ENCODE results near the gene EPRS1. TPM values are rescaled to one million over a fixed set of nuclear protein-coding genes. Genes with fewer than 3 reads are reported as not detected.
A peak's percentile ranks its signal among the peaks of the same experiment; 100 is the strongest.

EPRS1 gene
- total RNA-seq, 1 experiment from 2014 or later: 140 TPM

DNA sequence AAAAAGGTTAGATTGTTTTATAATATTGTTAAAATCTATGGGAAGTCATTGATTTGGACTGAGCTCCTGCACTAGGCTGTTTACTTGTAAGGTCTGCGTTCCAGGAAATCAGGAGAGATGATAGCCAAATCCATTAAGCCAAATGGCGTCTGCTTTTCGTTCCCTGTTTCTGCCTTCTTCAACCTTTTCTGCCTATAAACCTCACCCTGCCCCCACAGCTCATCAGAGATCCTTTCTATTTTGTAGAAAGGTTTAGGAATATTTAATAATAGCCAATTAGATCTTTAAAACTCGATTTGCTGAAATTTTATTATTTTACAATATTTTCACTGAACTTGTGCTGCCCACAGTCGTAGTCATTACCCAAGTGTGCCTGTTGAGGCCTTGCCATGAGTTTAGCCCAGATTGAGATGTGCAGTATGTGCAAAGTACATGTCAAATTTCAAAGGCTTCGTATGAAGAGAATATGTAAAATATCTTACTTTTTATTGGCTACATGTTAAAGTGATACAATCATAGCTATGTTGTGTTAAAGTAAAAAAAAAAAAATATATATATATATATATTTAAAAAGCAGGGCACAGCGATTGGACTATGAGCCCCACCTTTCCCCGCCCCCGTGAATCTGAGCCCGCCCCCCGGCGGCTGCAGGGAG, 47.2 kb upstream of the EPRS1 start:
- no peak for TF ChIP-seq TP53 (CRISPR knock-in tag; IDR thresholded peaks at IDR 0.05)
- TF ChIP-seq PRDM15 (CRISPR knock-in tag; IDR thresholded peaks at IDR 0.05): peak; percentile 92
- Mint-ChIP-seq H3K27ac (no peak overlapping the region), H3K4me1 (peaks cover 9% of the 10 kb centered on the region), H3K27me3 (ENCODE audit: low read depth) (no peaks in the 10 kb centered on the region), H3K36me3 (peaks cover 25% of the 10 kb centered on the region), H3K4me3 (0 out of 2 replicates have a peak overlapping the region, but pooled peaks have one; percentile 14), H3K9me3 (no peaks in the 10 kb centered on the region)
- no peak for DNase-seq (ENCODE audit: low spot score)
- ChIA-PET CTCF (interaction anchor here (1.7 kb wide), 1 partner anchor 20 kb away, joined by 6 read pairs; no protein-coding TSS in a partner anchor), POLR2A (no interaction called here)
- no peak for ATAC-seq

DNA sequence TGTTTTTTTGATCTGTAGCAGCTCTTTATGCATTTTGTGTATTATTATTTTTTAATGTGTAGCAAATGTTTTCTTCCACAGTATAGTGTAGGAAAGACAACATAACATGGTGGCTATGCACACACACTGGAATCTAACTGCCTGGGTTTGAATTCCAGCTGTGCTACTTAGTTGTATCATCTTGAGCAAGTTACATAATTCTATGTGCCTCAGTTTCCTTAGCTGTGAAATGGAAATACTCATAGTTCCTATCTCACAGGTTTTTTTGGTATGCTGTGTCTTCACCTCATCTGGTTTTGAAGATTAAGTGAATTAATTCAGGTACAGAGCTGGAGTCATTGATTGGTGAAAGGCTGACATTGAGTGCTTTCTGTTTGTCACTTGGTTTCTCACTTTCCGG, 46.4 kb upstream of the EPRS1 start:
- H3K4me1 Mint-ChIP-seq: peaks cover 9% of the 10 kb centered on the region
- TF ChIP-seq IRF2 (CRISPR knock-in tag; IDR thresholded peaks at IDR 0.05; ENCODE audit: borderline replicate concordance, low read depth): no peak
- no peak for TF ChIP-seq ZNF396 (CRISPR knock-in tag; IDR thresholded peaks at IDR 0.05; ENCODE audit: borderline replicate concordance)
- TF ChIP-seq HMGA2 (CRISPR knock-in tag; IDR thresholded peaks at IDR 0.05): no peak
- TF ChIP-seq ZNF416 (CRISPR knock-in tag; IDR thresholded peaks at IDR 0.05): no peak
- TF ChIP-seq ATF1 (CRISPR knock-in tag; IDR thresholded peaks at IDR 0.05): no peak
- TF ChIP-seq ZBTB21 (CRISPR knock-in tag; IDR thresholded peaks at IDR 0.05; ENCODE audit: borderline replicate concordance): no peak
- TF ChIP-seq, protein P1, sequence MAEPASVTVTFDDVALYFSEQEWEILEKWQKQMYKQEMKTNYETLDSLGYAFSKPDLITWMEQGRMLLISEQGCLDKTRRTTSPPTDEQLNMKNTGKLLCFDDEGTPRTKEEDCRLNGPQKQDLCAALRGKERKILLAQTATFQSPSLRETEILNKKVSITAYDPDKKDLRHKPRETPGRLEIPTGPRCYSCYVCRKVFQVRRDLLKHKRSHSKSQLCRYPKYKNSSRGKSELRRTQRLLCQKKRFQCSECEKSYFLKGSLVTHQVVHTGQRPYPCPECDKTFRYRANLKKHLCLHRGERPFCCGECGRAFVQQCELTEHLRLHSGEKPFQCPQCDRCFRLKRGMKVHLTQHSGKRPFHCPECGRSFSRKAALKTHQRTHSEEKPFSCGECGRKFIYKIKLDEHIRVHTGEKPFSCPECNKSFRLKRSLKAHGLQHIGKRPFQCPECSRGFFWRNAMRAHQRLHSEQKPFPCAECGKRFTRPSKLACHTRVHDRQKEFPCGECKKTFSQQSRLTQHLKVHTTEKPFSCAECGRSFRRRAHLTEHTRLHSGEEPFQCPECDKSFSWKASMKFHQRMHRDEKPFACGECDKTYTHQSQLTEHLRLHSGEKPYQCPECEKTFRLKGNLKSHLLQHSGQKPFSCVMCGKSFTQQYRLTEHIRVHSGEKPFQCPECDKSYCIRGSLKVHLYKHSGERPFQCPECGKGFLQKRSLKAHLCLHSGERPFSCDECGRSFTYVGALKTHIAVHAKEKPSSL (CRISPR knock-in tag; conservative IDR thresholded peaks at IDR 0.05): no peak
- TF ChIP-seq SMAD4 (CRISPR knock-in tag; IDR thresholded peaks at IDR 0.05): no peak
- TF ChIP-seq, protein P2, sequence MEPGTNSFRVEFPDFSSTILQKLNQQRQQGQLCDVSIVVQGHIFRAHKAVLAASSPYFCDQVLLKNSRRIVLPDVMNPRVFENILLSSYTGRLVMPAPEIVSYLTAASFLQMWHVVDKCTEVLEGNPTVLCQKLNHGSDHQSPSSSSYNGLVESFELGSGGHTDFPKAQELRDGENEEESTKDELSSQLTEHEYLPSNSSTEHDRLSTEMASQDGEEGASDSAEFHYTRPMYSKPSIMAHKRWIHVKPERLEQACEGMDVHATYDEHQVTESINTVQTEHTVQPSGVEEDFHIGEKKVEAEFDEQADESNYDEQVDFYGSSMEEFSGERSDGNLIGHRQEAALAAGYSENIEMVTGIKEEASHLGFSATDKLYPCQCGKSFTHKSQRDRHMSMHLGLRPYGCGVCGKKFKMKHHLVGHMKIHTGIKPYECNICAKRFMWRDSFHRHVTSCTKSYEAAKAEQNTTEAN (CRISPR knock-in tag; IDR thresholded peaks at IDR 0.05): no peak
- no peak for TF ChIP-seq CBFB (CRISPR knock-in tag; IDR thresholded peaks at IDR 0.05; ENCODE audit: low read depth)
- TF ChIP-seq NR2C2 (CRISPR knock-in tag; IDR thresholded peaks at IDR 0.05): no peak
- no peak for TF ChIP-seq PRDM15 (CRISPR knock-in tag; IDR thresholded peaks at IDR 0.05)
- CTCF ChIA-PET: interaction anchor here (1.4 to 1.7 kb wide), 2 partner anchors 20 to 46 kb away, joined by 3 to 6 read pairs; partner anchors contain the start of gene EPRS1
- H3K27me3 Mint-ChIP-seq (ENCODE audit: low read depth): no peaks in the 10 kb centered on the region
- DNase-seq (ENCODE audit: low spot score): no peak
- POLR2A ChIA-PET: no interaction called here
- no peak overlapping the region for H3K4me3 Mint-ChIP-seq
- ATAC-seq: no peak
- peaks cover 19% of the 10 kb centered on the region for H3K36me3 Mint-ChIP-seq
- H3K9me3 Mint-ChIP-seq: no peaks in the 10 kb centered on the region
- H3K27ac Mint-ChIP-seq: no peak overlapping the region
